Islet precursor cell (in vitro differentiated cells): ENCODE results near the gene MAPT.

Experiments
- DNase-seq: peaks from one replicate; pipeline ENCODE4 v3.0.0-alpha.2; 2018

The MAPT gene

DNA sequence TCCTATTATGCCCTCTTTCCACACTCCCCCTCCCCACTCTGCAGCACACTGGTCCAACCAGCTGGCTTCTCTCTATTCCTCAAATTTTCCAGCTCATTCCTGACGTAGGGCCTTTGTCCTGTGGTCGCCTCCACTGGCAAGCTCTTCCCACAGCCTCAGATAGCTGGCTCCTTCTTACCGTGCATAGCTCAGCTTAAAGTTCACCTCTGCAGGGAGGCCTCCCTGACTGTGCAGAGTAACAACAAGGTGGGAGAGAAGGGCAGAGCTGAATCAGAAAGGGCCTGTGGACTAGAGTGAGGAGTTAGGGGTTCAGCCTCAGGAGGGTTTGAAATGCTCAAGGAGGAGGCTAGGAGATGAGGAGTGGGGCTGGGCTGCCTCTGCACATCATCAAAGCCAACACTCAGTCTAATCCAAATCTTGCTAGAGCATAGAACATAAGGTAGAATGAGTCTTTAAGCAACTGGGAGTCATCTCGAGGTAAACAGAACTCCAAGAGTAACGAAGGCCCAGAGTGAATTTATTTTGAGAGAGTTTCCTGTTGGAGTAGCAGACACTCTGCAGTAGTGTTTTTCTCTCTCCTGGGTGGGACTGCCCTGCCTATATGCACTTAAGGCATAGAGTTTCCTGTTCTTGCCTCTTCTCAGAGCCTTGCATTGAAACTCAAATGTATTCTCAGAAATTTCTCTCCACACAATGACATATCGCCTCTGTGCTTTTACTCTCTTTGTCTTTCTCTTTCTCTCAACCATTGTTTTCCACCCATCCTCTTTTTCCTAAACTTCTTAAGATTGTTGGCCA is 30.3 kb upstream of the MAPT start:
- no peak for DNase-seq

DNA sequence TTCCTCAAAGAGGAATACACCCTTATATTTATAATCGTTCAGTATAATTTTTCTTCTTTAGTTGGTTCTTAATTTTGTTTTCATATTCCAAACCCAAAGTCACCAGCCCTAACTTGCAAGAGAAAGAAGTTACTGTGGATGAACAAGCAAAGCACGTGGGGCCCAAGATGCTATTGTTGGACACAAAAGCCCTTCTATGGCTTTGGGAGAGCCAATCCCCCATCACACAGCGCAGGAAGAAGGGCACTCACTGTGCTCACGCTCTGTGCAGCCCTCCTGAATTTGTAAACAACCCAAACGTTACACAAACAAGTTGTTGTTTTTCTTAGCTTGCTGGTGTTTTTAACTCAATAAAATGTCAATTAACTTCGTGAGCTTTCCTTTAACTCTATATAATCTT is 27.2 kb upstream of the MAPT start:
- DNase-seq, result no peak

DNA sequence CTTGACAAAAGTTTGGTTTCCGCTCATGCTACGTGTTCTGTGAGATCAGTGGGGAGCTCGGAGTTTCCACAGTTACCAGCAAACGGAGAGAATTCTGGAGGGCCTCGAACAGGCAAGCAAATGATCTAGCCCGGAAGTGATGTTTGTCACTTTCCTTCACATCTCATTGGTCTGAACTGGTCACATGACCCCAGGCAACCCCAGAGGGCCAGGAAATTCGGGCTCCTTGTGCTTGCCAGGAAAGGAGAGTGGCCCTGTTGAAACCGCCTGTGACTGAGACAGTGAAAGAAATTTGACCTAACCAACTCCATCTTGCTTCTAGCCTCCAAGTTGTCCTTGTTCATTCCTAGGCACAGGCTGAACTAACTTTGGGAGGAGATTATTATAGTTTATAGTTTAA is 26.7 kb upstream of the MAPT start:
- DNase-seq, result peak; percentile 52

DNA sequence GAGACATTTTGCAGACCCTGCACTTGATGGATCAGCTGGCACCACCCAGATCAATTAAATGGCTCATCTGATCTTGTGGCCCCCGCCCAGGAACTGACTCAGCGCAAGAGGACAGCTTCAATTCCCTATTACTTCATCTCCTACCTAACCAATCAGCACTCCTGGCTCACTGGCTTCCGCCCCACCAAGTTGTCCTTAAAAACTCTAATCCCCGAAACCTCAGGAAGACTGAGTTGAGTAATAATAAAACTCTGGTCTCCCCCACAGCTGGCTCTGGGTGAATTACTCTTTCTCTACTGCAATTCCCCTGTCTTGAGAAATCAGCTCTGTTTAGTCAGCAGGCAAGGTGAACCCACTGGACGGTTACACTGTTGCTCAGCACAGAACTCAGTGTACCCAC is 26.1 kb upstream of the MAPT start:
- DNase-seq, result no peak

DNA sequence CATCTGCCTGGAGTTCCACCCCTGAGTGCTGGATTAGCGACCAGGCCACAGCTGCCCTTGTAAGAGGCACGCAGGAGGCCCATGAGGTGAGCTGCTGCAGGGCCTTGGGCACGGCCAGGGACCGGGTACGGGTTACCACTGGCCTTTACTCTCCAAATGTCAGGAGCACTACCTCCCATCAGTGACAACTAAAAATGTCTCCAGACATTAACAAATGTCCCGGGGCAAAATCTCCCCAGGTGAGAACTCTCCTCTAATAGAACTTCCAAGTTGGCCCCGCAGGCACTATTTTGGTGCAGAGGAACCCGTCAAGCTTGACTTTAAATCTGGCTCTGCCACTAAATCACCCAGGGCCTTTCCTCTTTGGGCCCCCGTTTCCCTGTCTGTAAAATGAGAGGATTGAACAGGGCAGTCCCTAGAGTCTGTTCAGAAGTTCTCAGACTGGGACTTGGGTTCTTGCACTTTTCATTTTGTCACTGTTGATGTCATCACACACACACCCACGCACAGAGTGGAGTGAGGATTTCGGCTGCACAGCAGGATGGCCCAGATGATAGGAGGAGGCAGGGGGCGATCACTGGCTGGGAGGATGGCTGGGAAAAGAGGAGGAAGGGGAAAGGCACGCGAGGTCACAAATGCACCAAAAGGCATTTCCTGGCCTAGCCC is 24.5 kb upstream of the MAPT start:
- peak; percentile 75 for DNase-seq

DNA sequence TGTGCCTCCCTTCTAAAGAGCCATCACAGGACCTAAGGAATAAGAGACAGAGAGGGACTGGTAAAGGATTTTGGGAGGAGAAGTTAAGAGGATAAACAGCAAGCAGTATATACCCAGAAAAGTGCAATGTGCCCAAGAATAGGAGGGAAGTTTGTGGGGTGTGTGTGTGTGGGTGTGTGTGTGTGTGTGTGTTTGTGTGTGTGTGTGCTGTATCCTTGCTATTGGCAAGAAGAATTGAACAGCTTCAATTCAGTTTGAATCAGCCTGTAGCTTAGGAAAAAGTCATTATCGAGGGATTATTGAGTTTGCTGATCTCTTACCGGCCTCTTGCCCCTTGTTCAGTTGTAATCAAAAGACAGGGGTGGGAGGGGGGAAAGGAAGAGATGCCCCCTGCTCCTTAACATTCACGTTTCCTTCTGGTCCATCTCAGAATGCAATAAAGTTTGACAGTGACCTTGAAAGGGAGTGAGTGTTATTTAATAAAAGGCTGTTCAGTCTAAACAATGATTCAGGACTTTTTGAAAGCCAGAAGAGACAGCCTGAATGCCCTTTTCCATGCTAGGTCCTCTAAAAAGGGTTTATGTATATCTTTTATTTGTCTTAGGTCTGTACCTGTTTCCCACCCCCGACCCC is 23.9 kb upstream of the MAPT start:
- no peak for DNase-seq

DNA sequence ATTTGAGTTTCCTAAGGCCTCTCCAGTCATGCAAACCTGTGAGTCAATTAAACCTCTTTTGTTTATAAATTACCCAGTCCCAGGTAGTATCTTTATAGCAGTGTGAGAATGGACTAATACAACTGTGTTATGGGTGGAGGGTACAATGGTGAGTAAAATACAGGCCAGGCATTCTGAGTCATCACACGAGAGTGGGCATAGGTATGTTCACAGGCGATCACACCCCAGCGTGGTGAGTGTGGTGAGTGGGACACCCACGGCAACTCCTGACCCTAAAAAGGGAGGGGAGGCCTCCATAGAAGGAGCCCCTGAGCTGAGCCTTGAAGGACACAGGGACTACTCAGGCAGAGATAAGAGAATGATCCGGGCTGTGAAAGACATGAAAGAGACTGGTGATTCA is 22.6 kb upstream of the MAPT start:
- no peak for DNase-seq

DNA sequence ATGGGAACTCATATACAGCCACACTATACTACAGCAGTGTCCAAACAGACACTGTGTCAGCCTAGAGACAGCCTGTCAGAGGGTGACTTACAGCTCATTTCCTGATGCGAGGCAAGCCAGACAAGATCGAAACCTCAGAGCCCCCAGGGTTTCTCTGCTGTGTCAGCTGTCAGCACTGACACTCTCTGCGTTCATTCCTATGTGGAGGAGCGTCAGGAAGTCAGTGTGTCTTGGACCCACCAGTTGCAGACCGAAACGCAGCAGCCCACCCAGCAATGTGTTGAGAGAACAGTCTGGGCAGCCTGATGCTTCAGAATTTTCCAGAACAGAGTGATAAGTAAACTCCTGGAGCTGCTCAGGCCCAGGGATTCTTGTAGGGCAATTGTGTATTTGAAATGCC is 20.6 kb upstream of the MAPT start:
- peak; percentile 91 for DNase-seq

DNA sequence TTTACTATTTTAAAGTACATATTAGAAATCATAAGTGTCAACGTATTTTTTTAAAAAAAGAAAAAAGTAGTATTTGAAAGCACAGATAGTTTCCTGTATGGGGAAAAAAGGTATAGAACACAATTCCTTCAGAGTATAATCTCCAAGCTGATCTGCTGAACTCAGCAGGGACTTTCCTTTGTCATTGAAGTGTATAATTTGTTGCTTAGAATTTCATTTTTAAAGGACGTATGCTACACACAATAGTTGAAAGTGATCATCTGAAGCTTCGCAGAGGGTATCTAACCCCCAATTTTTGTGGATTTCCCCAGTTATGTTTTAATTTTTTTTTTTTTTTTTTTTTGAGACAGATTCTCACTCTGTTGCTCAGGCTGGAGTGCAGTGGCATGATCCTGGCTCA is 20.2 kb upstream of the MAPT start:
- DNase-seq, result no peak

DNA sequence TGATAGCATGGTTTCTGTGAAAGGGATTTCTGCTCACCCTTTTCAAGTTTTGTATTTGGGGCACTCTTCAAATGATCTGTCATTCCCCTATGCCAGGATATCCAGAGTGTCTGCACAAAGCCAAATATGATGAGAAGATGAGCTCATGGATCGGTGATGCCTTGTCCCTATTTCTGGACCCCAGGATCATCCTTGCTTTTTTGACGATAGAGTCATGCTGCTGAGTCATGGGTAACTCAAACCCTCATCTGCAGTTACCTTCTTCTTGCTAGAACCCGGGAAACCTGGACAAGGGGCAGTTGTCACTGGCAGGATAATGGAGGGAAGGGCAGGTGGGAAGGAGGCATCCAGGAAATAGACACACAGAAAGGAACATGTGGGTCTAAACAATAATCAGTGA is 17.8 kb upstream of the MAPT start:
- DNase-seq, result no peak

DNA sequence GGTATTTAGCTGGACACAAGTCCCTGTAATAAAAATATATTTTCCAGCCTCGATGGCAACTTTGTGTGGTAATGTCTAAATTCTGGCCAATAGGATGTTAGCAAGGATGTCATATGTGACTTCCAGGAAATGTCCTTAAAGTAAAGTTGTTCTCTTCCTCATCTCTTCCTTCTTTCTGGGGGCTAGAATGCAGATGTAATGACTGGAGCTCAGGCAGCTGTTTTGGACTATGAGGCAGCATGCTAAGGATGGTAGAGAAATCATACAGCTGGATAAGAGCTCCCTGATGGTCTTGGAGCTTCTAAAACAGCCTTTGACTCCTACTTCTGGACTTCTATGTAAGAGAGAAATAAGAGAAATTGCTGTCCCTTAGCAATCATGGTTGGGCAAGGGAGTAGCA is 16.9 kb upstream of the MAPT start:
- DNase-seq, result no peak

DNA sequence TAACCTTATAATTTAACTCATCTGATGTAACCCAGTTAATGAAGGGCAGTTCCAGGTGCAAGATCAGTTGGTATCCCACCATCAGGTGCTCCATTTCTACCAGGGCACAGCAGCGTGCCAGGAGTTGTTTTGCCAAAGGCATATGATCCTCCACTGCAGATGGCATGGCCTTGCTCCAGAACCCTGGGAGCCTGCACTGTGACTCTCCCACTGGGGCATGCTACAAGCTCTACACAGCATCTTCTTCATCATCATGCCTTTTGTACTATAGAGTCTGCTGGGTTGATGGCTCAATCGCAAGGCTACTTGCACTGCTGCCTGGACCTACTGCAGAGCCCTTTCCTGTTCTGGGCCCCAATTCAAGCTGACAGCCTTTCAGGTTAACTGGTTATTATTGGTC is 11.3 kb upstream of the MAPT start:
- no peak for DNase-seq

DNA sequence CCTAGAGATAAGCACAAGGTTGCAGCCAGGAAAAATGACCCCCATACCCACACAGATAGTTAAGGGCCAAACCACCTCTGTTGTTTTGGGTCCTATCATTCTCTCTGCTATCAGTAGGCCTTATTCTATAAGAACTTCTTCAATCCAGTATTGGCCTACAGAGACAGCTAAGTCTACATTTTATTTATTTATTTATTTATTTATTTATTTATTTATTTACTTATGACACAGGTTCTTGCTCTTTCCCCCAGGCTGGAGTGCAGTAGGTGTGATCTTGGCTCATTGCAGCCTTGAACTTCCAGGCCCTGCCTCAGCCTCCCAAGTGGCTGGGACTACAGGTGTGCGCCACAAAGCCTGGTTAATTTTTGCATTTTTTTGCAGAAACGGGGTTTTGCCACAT is 7.5 kb upstream of the MAPT start:
- DNase-seq, result no peak

DNA sequence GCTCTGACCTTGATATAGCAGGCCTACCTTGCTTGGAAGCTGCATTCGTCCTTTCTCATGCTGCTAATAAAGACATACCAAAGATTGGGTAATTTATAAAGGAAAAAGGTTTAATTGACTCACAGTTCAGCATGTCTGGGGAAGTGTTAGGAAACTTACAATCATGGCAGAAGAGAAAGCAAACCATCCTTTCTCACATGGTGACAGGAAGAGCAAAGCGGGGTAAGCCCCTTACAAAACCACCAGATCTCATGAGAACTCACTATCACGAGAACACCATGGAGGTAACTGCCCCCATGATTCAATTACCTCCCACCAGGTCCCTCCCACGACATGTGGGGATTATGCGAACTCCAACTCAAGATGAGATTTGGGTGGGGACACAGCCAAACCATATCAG is 6.0 kb upstream of the MAPT start:
- DNase-seq, result no peak

DNA sequence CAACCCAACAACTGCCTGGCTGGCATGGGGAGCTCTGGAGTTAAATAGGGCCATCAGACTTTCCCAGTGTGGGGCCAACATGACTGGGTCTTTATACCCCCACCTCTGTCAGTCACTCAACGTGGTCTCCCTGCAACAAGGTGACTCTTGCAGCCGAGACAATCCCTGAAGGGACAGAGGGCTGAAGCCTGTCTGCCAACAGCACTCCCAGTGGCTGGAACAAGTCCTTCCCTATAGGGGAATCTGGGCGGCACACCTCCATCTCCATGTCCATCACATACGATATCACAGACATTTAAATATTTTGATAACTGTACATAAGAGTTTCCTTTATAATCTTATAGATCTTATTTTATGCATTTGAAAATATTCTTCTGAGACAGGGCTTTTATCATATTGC is 4.8 kb upstream of the MAPT start:
- no peak for DNase-seq

DNA sequence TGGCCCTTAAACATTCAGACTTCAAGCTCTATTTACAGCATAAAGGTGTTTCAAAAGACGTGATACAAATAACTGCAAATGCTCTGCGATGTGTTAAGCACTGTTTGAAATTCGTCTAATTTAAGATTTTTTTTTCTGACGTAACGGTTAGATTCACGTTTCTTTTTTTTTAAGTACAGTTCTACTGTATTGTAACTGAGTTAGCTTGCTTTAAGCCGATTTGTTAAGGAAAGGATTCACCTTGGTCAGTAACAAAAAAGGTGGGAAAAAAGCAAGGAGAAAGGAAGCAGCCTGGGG is 681 bp upstream of the MAPT start:
- no peak for DNase-seq

DNA sequence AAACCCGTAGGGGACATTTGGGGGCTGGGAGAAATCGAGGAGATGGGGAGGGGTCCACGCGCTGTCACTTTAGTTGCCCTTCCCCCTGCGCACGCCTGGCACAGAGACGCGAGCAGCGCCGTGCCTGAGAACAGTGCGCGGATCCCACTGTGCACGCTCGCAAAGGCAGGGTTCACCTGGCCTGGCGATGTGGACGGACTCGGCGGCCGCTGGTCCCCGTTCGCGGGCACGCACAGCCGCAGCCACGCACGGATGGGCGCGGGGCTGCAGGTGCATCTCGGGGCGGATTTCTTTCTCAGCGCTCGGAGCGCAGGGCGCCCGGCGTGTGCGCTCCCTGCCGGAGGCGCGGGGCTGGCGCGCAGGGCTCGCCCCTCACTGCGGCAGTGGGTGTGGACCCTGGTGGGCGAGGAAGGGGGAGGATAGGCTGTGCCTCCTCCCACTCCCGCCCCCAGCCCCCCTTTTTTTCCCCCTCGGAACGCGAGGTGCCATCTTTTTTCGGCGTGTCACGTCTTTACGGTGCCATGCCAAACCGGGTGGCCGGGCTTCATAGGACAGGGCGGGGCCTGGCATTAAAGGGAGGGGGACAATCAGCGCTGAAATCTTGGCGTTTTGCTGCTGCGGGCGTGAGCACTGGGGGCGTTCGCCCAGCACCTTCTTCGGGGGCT is 1.1 kb downstream of the MAPT start:
- no peak for DNase-seq

DNA sequence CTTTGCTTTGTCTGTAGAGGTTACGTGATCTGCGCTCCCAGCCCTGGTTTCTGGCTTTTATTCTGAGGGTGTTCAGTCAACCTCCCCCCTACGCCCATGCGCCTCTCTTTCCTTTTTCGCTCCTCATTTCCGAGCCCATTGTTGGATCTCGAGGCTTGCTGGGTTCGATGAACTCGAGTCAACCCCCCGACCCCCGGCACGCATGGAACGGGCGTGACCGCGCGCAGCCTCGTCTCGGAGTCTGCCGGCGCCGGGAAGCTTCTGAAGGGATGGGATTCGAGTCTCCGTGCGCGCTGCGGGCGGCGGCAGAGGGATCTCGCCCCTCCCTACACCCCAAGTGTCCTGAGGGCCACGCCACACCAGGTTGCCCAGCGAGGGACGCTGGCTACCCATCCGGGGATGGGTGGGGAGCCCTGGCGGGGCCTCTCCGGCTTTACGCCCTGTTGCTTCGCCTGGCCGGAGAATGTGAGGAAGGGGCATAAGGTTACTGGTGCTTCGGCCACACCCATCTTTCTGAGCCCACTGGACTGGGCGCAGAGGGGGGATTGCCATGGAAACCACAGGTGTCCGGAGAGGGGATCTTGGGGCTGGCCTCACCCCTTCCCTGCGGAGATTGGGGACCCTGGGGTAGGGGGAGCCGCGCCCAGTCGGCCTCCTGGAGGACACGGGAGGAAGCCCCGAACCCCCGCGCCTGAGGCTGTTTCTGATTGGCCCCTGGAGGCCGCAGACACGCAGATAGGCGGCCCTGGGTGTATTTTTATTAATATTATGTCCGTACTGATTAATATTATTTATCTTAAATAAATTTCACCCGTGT is 1.8 kb downstream of the MAPT start:
- DNase-seq, result no peak

DNA sequence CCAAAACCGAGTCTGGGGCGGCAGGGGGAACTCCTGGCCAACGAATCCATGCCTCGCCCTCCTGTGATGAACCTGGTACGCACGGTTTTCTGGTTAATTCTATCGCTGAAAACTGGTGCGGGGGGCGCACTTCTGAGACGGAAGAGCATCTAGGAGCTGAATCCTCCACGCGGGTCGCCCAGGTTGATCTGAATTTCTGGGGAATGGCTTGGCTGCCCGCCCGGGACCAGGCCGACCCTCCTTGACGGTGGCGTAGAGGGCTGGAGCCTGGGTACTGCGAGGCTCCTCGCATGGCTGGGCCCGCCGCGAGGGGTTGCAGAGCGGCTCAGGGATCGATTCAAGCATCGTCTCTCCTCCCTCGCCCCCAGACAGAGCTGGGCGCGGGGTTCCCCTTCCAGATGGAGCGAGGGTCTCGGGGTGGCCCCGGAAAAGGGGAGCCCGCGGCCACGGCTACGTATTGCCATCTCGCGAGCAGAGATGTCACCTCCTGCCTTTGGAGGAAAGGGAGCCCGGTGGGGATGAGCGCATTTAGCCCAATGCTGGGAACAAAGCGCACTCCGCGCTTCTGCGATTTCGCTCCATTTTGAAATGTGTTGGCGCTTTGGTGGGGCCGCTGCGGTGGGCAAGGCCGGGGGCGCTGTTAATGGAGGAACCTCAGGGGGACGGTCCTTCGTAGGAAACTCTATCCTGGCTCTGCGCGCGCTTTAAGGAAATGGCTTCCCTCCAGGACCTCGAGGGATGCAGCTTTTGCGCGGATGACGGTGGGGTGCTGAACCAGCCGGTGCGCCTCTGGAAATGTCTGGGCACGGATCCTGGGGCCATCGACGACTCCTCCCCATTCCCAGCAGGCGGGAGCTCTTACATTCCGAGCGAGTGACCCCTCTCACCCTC is 2.7 kb downstream of the MAPT start:
- no peak for DNase-seq

DNA sequence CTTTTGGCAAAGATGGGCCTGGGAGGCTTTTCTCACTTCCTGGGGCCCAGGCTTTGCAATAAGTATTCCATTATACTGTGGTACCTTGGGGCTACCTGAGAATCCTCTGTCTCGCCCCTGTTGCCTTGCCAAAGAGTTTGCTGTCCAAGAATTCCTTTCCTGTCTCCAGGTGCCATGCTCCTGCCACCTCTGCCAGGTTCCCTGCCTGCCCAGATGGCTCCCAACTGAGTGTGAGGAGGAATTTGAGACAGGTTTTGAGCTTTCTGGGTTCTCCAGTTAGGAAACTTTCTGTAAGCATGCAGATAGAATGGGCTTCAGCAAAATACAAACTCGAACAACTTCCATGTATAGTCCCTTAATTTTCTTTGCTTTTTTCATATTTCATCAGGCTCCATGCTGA is 5.8 kb downstream of the MAPT start:
- DNase-seq, result no peak

DNA sequence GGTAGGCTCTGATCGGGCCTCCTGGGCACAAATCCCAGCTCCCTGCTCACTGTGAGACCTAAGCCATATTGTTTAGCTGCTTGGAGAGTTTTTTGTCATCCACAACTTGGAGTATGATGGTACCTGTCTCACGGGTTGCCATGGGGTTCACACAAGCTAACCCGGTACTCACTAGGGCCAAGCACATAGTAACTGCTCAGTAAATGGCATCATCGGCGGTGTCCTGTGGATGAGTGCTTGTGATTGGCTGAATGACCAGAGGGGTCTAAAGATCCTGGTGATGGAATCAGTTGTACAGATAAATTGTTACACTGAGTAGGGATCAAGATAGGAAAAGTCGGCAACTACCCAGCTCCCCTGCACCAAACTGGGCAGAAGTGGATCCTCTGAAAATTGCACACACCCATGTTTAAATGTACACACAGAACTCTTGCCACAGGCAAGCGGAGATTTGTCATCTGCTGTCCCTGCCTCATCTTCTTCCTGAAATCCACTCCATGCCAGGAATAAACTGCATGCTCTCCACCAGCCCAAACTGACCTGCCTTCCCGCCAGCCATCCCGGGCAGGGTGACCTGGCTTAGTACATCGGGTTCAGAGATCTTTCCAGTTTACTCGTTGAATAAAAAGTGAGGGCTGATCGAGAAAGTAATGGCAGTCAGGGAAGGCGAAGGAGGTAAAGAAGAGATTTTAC is 6.5 kb downstream of the MAPT start:
- no peak for DNase-seq
